DOHH2 (cell line): ENCODE measurements around the gene KRT85.

Experiments
- EZH2phosphoT487 ChIP-seq: fragments of 200-600 bp; sonication (generic); IDR thresholded peaks from 2 replicates; pipeline ENCODE4 v1.6.1; 2017; ENCODE audit warnings: borderline replicate concordance, mild to moderate bottlenecking, antibody characterized with exemption, low read length, moderate library complexity, mixed read lengths
- TF ChIP-seq, protein P1 (sequence below): fragments of 200-600 bp; sonication (generic); IDR thresholded peaks from one replicate; pipeline ENCODE4 v1.5.1; 2014; ENCODE audit warnings: antibody characterized with exemption, mild to moderate bottlenecking, low read depth, low read length; ENCODE audit not compliant: poor library complexity, severe bottlenecking

DNA sequence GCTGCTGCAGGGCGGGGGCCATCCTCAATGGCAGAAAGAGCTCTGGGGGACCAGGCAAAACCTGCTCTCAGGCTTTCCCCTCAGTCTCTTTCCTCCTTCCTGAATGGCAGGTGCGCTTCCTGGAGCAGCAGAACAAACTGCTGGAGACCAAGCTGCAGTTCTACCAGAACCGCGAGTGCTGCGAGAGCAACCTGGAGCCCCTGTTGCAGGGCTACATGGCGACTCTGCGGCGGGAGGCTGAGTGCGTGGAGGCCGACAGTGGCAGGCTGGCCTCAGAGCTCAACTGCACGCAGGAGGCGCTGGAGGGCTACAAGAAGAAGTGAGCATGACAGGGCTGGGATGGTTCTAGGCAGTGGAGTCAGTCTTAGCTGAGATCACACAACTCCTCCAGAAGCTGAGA, 23.2 kb downstream of the KRT85 start:
- TF ChIP-seq, protein P1, sequence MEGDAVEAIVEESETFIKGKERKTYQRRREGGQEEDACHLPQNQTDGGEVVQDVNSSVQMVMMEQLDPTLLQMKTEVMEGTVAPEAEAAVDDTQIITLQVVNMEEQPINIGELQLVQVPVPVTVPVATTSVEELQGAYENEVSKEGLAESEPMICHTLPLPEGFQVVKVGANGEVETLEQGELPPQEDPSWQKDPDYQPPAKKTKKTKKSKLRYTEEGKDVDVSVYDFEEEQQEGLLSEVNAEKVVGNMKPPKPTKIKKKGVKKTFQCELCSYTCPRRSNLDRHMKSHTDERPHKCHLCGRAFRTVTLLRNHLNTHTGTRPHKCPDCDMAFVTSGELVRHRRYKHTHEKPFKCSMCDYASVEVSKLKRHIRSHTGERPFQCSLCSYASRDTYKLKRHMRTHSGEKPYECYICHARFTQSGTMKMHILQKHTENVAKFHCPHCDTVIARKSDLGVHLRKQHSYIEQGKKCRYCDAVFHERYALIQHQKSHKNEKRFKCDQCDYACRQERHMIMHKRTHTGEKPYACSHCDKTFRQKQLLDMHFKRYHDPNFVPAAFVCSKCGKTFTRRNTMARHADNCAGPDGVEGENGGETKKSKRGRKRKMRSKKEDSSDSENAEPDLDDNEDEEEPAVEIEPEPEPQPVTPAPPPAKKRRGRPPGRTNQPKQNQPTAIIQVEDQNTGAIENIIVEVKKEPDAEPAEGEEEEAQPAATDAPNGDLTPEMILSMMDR = no peak
- TF ChIP-seq EZH2phosphoT487 = no peak
